HG02571 (cell line): ENCODE results near the gene AXIN1.
"Not testable (repeated sequence)": the region's sequence is repeated elsewhere in the genome, so short reads cannot be mapped to it uniquely, and the experiment has no call there.

ENCODE experiments used
- ATAC-seq: cut with Tn5 transposase; IDR thresholded peaks from one replicate; pipeline ENCODE4 v1.9.1; 2021; ENCODE audit warnings: mild to moderate bottlenecking, moderate library complexity; ENCODE audit not compliant: unreplicated experiment

AXIN1 gene

GRCh38 chr16:352547-353403 is at the start of gene AXIN1:
AXIN1 (minus strand) TSS chr16:352723; CDS start chr16:347025, 5,698 bp downstream.
- ATAC-seq = peak; percentile 48

DNA sequence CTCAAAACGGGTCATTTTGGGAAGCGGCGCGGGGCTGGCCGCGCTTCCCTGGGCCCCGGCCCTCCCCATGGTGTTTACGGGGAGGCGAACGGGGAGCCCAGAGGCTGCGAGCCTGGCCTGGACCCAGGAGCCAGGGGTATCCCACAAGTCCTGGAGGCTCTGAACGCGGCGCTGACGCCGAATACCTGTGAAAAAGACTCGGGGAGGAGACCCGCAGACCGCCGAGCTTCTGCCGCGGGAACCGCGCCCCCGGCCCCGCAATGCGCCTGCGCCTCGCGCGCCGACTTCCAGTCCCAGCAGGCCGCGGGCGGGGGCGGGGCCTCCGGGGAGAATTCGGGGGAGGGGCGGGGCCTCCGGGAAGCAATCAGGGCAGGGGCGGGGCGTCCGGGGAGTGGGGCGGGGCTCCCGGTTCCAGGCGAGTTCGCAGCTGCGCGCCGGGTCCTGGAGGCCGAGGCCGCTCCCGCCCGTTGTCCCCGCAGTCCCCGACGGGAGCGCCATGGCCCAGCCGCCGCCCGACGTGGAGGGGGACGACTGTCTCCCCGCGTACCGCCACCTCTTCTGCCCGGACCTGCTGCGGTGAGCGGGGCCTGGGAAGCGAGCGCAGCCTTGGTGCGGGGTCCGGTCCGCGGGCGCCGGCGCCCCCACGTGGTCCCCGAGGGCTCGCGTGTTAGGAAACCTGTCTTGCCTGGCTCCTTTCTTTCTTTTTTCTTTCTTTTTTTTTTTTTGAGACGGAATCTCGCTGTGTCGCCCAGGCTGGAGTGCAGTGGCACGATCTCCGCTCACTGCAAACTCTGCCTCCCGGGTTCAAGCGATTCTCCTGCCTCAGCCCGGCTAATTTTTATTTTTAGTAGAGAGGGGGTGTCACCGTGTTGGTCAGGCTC is 49.2 kb upstream of the AXIN1 start, which contains the start of gene DECR2:
DECR2 (plus strand) TSS at position 418 of the 881 bp plus-strand sequence; CDS start at position 497, 79 bp downstream.
- ATAC-seq = no peak

- ATAC-seq = no peak
Observed at GRCh38 chr16:400061-400591, 47.6 kb upstream of the AXIN1 start.

DNA sequence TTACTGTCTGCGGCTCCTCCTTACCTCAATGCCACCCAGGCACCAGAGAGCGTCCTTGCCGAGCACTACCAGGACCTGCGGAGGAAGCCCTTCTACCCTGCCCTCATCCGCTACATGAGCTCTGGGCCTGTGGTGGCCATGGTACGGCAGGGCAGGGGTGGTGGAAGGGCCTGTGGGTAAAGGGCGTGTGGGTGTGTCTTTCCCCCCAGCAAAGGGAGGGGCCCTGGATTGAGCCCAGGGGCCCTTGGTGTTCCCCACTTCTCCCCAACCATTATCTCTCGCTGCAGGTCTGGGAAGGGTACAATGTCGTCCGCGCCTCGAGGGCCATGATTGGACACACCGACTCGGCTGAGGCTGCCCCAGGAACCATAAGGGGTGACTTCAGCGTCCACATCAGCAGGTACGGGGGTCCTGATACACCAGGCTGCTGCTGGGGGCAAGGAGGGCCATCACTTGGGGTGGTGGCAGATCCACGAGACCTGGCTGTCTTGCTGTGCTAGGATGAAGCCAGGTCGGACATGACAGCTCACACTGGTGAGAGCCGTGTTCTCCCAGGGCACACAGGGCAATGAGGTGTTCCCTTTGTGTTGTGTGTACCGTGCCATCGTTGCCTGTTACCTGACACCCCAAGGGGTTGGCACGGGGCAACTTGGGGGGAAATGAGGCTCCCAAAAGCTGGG is 47.0 kb upstream of the AXIN1 start:
- ATAC-seq = no peak

DNA sequence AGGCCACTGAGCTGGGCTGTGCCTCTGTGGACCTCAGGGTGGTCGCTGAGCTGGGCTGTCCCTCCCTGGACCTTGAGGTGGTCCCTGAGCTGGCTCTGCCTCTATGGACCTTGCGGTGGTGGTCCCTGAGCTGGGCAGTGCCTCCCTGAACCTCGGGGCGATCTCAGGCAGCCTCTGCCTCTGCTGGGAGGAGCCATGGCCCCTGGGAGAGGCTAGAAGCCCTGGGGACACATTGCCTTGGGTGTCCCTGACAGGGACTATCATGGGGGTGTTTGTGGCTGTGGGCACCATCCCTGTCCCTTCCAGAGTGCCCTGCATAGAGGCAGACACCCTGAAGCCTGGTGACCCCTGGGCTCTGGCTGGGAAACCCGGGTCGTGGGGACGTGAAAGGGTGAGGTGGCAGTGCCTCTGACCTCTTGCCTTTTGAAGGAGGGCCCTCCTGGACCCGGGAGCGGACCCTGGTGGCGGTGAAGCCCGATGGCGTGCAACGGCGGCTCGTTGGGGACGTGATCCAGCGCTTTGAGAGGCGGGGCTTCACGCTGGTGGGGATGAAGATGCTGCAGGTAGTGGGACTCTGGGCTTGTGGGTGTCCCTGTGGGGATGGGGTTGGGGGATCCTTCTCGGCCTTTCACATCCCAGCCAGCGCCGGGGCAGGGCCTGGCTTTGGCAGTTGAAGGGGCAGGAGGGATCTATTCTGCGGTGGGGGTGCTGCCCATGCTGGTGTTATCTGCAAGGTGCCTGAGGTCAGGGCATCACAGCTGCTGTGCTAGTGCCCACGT is 46.2 kb upstream of the AXIN1 start:
- ATAC-seq = no peak

DNA sequence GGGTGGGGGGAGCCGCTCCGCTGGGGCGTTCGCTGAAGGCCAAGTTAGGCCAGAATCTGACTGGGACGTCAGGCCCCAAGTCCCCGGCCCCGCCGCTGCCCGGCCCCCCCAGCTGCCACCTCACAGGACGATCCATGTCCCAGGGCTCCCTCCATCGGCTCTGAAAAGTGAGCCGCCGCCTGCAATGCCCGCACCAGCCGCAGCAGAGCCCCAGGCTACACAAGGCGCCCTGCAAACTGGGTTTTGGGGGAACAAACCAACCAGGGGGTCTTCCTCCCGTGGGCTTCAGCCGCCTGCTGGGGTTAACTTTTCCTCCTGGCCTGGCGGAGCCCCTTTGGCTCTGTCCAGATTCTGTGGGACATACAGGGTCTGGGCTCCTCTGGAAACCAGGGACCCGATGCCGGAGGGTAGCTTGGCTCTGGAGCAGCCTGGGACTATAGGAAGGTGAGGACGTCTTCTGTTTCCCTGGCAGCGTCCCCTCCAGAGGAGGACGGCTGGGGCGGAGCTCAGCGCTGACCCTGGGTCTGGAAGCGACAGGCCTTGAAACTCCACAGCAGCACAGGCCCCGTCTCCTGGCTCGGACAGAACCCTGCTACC is 45.3 kb upstream of the AXIN1 start:
- ATAC-seq = no peak

DNA sequence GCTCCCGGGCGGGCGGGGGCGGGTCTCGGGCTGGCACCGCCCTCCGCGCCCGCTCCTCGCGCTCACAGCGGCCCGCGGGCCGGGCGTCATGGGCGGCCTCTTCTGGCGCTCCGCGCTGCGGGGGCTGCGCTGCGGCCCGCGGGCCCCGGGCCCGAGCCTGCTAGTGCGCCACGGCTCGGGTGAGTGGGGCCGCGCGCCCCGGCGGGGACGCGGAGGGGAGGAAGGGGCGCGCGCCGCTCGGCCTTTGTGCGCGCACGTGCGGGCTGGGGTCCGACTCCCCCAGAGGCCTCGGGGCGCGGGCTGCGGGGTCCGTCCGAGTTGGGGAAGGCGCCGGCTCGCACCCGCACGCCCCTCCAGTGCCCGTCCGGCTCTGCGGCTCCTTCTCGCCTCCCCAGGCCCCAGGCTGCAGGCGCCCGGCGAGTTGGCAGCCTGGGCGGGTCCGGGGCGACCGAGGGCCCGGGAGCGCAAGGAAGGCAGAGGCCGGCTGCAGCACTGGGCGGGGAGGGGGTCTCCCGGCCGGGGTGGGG is 44.7 kb upstream of the AXIN1 start, which contains the start of gene NME4:
NME4 (plus strand) TSS at position 65 of the 527 bp plus-strand sequence; CDS start at position 89, 24 bp downstream.
- ATAC-seq = no peak

DNA sequence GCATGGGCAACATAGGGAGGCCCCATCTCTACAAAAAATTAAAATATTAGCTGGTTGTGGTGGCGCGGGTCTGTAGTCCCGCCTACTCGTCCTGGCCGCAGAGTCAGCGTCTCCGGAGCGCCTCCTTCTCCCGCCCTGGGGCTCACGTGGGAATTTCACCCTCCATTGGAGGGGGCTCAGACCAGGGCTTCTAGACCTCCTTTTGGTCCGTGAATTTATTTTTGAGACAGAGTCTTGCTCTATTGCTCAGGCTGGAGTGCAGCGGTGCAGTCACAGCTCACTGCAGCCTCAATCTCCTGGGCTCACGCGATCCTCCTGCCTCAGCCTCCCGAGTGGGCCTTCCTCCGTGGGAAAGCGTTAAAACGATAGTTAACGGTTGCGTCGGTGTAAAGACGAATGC is 44.1 kb upstream of the AXIN1 start:
- no peak for ATAC-seq

- no peak for ATAC-seq
Observed at GRCh38 chr16:396199-396598, 43.7 kb upstream of the AXIN1 start.

GRCh38 chr16:392450-393030 is 40.0 kb upstream of the AXIN1 start:
- no peak for ATAC-seq

DNA sequence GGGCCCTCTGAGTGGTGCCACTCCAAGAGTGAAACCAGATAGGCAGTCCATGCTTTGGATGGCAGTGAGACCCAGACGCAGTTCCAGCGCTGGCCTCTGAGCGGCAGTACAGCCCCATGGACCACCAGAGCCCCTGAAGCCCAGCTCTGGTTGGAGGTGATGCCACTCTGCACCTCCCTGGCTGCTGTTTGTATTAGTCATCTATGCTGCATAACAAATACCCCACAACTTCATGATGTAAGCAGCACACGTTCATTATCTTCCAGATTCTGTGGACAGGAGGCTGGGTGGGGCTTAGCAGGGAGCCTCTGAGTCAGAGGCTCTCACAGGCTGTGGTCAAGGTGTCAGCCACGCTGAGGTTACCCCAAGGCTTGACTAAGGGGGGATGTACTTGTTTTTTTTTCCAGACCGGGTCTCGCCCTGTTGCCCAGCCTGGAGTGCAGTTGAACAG is 39.4 kb upstream of the AXIN1 start:
- ATAC-seq = no peak

GRCh38 chr16:389352-389751 is 36.8 kb upstream of the AXIN1 start:
- ATAC-seq = no peak

GRCh38 chr16:387761-388666 is 35.5 kb upstream of the AXIN1 start:
- not testable (repeated sequence) for ATAC-seq

DNA sequence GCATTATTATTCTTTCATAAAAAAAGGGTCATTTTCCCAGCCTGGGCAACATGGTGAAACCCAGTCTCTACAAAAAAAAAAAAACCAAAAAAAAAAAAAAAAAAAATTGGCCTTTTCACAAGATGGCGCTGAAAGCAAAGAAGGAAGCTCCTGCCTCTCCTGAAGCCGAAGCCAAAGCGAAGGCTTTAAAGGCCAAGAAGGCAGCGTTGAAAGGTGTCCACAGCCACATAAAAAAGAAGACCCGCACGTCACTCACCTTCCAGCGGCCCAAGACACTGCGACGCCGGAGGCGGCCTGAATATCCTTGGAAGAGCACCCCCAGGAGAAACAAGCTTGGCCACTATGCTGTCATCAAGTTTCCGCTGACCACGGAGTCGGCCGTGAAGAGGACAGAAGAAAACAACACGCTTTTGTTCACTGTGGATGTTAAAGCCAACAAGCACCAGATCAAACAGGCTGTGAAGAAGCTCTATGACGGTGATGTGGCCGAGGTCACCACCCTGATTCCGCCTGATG is 34.2 kb upstream of the AXIN1 start:
- no peak for ATAC-seq

GRCh38 chr16:383326-384051 is 31.0 kb upstream of the AXIN1 start:
- no peak for ATAC-seq

DNA sequence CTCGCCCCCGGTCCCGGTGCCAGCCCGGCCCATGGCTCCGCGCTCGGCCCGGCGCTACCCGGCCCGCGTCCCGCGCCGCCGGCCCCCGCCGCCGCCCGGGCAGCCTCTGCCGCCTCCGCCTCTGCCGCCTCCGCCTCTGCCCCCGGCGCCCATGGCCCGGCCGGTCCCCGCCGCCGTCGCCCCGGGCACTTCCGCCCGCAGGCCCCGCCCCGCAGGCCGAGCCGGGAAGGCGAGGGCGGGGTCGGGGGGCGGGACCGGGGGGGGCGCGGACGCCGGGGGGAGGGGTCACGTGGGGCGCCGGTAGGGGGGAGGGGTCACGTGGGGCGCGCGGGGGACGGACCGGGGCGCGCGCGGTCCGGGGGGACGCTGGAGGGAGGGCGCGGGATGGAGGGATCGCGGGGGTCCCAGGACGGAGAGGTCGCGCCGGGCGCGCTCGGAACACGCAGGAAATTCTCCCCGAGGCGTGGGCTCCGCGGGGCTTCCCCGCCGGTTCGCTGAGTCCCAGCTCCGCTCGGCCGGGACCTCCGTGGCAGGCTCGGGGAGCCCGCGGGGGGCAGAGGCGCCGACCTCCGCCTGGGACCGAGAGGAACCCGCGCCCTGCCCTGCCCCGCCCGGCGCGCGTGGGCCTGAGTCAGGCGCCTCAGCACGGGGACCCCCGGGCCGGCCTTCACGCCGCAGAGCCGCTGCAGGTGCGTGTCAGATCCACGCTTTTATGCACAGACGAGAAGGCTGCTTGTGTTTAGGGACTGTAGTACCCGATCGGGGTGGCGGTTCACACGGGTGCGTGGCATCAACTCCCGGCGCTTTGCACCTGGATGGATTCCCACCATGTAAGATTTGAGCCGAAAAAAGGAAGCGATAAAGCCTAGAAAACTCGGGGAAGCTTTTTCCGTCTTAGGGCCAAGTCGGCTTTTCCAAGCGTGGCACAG is 29.5 kb upstream of the AXIN1 start, which contains the start of gene PGAP6:
PGAP6 (minus strand) TSS at position 190 of the 929 bp plus-strand sequence; CDS start at position 33, 157 bp downstream.
- peak; percentile 59 for ATAC-seq
